MM.1S (cell line): Measurements from ENCODE around the gene TP53BP2.

ENCODE experiments used
- CTCF ChIP-seq: fragments of 300-600 bp; sonication (generic); IDR thresholded peaks from 2 replicates; pipeline ENCODE4 v1.5.1; 2016; ENCODE audit warnings: antibody characterized with exemption, low read length, mixed read lengths
- EZH2phosphoT487 ChIP-seq: fragments of 300-600 bp; sonication (generic); IDR thresholded peaks from 2 replicates; pipeline ENCODE4 v1.6.1; 2018; ENCODE audit warnings: antibody characterized with exemption, low read length

GRCh38 chr1:223737342-223737741, 108.4 kb downstream of the TP53BP2 start:
- TF ChIP-seq CTCF (no peak), EZH2phosphoT487 (no peak)
